Activated gamma-delta T cell treated with anti-CD3 and anti-CD28 coated beads, Interleukin-2, amount 50 U/mL, for 16 hours (primary cell): ENCODE data around the gene CEP170B.
"Not testable (repeated sequence)": the region's sequence is repeated elsewhere in the genome, so short reads cannot be mapped to it uniquely, and the experiment has no call there.

Experiments
- DNase-seq: peaks from one replicate; pipeline ENCODE4 v3.0.0-alpha.2; 2020; ENCODE audit warnings: low read depth

The CEP170B gene

GRCh38 chr14:104844306-104845032 is 20.6 kb upstream of the CEP170B start:
- DNase-seq, result no peak

GRCh38 chr14:104845033-104845666 is 19.9 kb upstream of the CEP170B start:
- no peak for DNase-seq

- DNase-seq, result no peak
These were observed 19.1 kb upstream of the CEP170B start for GRCh38 chr14:104845834-104846441.

DNA sequence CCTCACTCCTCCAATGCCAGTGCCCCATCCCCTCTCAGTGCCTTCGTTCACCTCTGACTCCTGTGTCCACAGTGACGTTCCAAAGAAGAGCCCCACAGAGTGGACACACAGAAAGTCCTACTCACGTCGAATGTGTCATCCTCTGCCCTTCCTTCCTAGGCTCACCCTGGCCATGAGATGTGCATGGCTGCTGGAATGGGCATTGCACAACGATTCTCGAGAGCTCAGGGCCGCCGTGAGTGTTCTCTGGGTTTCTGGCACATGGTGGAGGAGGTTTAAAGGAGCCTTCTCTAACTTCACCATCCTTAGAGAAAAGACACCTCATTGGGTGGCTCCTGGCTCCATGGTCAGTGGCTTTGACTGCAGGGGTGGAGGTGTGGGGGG is 12.8 kb upstream of the CEP170B start:
- no peak for DNase-seq

DNA sequence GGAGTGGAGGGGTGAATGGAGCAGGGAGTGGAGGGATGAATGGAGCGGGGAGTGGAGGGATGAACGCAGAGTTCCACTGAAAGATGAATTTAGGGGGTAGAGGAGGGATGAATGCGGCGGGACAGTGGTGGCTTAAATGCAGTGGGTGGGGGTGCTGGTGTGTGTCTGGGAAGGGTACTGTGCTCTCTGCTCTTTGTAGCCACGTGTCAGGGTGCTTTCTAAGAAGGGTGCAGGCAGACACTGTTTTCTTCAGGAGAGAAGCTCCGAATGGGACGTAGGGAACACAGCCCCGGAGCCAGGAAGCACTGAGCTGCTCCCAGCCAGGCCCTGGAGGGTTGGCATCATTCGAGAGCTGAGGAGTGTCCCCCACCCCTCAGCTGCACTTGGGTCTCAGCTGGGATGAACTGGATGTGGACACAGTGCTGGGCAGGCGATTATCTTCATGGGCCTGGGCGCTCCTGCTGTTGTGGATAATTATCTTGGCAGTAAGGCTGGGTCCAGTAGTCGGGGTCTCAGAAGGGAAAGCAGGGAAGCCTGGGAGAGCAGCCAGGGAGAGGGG is 9.5 kb upstream of the CEP170B start:
- DNase-seq, result no peak

DNA sequence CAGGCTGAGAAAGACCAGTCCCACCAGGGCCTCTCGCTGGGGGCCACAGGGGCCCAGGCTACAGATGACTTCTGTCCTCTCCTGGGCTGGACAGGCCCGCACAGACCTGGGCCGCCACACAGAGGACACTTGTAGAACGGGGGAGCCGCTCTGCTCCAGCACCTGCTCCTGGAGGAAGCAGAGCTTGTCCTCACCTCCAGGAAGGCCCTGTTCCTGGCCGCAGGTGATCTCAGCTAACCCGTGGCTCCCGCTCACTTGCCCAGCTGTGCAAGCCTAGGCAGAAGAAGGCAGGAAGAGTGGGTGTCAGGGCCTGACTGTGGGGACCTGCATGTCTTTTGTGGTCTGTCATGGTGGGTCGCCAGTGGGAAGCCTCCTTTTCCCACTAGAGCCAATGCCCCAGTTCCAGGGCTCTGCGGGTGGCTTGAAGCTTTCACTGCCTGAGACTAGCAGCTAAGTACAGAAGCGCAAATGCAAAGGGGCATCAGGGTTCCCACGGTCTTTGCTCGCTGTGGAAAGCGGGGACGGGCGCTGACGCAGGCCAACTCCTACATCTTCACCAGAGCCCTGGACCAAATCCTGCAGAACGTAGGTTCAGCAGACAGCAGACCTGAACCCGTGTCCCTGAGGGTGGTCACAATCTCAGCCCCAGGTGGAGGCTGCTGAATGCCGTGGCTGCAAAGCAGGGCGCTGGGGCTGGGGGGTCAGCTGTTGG is 8.8 kb upstream of the CEP170B start:
- DNase-seq, result no peak

DNA sequence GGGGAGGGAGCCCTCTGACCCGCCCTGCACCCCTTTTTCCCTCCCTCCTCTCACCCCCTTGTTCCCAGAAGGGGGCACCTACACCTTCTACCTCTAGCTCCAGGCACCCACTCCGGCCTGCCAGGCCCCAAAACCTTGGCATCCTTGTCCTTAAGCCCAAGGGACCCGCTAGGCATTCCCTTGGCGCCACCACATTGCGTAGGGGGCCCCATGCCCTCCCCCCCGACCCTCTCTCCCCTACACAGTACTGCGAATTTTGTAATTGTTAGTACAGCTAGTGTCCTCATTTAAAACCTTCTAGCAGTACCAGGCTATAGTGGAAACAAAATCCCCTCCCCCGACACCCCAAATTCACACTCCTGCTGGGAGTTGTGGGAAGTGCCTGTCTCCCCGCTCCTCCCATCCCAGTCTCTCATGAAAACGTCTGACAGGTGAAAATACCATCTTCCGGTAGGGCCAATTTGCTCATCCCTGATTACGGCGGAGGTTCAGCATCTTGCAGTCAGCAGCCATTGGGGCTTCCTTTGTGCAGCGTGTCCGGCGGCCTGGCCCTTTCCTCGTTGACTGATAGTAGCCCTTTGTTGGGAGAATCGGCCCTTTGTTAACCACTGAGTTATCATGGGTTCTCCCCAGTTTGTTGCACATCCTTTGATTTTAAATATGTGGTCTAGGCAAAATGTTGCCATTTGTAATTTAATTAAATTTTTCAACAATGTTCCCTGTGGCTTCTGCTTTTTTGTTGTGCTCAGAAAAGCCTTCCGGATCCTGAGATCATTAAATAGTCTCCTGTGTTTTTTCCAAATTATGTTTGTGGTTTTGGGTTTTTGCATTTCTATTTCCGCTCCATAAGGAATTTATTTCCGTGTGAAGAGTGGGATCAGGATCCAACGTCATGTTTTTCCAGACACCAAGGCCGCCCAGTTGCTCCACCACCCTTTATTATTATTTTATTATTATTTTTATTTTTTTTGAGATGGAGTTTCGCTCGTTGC is 7.9 kb upstream of the CEP170B start:
- DNase-seq, result no peak

GRCh38 chr14:104857931-104858330 is 7.1 kb upstream of the CEP170B start:
- DNase-seq, result not testable (repeated sequence)

- no peak for DNase-seq
These were observed 6.1 kb upstream of the CEP170B start for GRCh38 chr14:104858811-104859426.

- DNase-seq, result no peak
These were observed 5.2 kb upstream of the CEP170B start for GRCh38 chr14:104859900-104860299.

DNA sequence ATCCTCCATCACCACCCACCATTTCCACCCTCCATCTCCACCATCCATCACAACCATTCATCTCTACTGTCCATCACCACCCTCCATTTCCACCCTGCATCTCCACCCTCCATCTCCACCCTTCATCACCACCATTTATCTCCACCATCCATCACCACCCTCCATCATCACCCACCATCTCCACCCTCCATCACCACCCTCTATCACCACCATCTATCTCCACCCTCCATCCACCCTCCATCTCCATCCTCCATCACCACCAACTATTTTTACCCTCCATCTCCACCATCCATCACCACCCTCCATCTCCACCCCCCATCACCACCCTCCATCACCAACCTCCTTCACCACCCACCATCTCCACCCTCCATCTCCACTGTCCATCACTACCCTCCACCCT is 4.7 kb upstream of the CEP170B start:
- DNase-seq, result no peak

DNA sequence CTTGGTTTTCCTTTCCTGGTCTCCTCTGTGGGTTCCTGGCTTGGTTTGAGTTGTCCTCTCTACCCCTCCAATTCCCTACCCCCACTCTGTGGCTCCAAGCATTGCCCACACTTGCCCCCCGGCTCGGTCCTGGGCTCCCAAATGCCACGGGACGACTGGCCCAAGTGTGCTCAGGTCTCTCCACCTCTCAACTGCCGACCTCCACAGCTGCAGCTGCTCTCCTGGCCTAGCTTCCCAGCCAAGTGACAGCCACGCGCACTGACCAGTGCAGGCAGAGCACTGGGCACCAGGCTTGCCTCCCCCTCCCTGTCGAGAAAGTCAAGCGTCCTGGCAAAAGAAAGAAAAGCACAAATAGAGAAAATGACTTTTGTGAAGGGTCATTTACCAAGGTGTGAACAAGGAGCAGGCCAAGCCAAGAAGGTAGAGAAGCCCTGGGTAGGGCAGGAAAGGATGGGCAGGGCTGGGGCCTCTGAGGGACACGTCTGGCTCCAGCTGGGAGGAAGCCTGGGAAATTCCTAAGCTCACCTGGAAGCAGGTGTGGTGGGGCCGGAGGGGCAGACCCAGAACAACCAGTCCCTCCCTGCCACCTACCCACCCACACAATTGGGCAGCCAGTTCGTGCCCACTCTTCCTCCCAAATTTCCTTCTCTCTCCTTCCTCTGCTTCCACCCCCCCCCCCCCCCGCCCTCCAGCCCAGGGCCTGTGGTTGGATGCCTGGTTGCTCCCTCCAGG is 1.8 kb upstream of the CEP170B start:
- no peak for DNase-seq

DNA sequence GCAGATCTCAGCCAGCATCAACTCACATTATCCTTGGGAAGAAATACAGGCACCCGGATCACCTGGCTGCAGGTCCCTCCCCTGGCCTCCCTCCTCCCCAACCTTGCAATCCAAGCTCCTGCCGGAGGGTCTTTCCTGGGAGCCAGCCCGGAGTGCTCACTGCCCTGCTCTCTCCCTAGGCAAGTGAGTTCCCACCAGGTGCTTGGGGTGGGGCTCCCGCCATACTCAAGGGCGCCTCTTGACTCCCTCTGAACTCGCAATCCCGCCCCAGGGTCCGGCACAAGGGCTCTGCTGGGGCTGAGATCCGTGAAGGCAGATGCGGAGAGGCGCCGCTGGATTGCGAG is 1.2 kb upstream of the CEP170B start:
- no peak for DNase-seq

DNA sequence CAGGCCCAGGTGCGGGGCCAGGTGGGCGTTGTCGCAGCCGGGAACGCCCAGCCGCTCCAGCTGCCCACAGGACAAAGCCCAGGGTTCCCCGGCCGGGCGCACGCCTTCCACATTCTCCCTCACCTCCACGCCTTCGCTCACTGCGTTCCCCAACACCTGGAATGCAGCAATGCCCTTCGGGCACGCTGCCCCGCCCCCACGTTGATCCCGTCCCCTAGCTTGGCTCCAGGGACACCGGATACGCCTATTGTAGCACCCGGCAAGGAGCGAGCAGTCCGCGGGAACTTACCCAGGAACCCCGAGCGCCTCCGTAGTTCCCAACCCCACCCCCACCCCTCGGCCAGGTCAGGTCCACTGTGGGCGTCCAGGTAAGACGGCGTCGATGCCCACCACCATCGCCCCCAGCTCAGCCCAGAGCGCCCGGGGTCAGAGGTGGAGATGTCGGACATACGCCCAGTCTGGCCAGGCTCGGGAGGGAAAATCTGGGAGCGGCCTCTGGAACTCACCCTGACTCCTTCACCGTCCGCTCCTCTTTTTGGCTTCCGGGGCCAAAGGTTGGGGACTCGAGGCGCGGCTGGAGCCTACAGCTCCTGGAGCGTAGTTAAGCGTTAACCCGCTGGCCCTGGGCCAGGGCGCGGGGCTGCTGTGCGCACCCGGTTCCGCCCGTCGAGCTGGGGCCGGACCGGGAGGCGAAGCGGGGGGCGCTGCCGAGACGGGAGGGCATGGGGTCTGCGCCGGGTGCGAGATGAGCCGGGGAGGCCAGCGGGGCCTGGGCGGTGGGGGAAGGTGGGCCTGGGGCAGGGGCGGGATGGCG is 594 bp upstream of the CEP170B start:
- no peak for DNase-seq

DNA sequence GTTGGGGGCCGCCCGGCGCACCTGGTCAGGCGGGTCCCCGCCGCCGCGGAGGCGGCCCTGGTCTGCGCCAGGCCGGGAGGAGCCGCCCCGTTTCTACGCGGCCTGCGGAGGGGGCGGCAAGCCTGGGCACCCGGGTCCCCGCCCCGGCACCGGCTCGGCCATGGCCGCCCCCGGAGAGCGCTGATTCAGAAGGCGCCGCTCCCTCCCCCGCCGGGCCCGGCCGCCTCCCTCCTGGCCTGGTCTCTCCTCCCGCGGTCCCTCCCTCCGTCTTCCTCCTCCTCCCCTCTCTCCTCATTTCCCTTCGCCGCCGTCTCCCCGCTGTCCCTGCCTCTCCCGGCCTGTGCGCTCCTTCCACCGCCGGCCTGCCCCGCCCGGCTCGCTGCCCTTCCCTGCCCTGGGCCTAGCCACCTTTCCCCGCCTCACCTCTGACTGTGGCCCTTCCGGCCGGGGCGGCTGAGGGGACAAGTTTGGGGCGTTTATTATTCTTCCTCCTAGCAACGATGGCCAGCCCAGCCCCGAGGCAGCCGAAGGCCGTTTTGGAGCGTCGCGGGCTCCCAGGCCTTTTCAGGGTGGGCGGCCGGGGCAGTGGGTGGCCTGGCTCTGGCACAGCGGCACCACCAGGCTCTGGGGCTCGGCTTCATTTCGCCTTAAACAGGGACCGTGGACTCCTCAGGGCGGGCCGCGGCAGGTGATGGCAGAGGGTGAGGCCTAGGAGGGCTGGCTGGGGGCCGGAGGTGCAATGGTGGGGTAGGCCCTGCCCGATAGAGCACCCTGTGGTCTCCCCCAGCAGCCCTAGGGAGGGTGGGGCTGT is 768 bp downstream of the CEP170B start:
- no peak for DNase-seq

DNA sequence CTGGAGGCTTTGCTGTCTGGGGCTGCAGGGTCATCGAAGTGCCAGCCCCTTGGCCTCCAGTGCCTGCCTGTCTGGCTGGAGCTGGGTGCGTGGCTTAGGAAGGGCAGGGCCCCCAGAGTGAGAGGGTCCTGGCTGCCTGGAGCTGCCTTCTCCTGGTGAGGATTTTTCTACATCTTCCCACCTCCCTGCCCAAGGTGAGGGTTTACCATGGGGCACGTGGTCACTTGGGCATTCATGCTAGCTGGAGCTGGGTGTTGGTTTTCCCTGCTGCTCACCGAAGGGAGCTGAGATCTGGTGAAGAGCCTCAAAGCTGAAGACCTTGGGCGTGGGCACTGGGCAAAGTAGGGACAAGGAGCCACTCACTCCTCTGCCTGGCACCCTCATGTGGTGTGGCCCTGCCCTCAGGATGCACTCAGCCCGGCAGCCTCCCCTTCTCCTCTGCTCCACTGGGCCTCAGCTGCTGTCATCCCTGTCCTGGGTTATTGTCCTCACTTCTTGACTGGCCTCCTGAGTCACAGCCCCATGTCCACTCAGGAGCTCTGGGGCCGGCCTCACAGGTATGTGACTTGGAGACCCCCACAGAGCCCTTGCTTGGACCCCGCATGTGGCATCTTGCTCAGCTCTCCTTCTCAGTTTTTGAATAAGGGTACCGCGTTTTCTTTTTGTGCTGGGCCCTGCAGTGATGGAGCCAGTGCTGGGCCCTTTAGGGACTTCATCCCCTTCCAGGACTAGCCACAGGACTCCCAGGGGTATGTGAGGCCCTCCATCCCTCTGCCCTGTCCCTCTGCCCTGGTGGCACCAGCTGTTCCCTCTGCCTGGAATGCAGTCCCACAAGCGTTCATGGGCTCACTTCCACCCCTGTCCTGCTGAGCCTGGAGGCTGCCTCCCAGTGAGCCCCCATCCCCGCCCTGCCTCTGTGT is 1.6 kb downstream of the CEP170B start:
- no peak for DNase-seq

GRCh38 chr14:104867371-104868059 is 2.4 kb downstream of the CEP170B start:
- DNase-seq, result no peak
